DMS114 treated with DMSO at 0.1 percent for 48 hours (cell line): Measurements from ENCODE around the gene CACNA1D.

Source experiments
- DNase-seq: peaks from one replicate; lab custom pipeline; 2025; ENCODE audit not compliant: unreplicated experiment; lab: John Stamatoyannopoulos, UW

The CACNA1D gene

DNA sequence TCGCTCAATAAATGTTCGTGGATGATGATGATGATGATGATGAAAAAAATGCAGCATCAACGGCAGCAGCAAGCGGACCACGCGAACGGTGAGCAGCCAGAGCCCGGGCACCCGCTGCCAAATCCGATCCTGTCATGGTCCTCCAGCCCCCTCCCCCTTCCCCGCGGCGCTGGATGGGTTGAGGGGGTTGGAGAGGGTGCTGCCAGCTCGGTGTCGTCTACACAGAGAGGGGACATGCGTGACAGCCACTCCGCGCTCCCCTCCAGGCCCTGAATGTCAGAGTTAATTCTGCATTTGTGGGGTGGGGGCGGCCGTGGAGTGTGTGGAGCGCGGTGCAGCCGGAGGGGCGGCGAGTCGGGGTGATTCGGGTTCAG lies 722 bp downstream of the CACNA1D start:
- no peak for DNase-seq

- no peak for DNase-seq
These were observed 1.3 kb downstream of the CACNA1D start for GRCh38 chr3:53495520-53496391.

DNA sequence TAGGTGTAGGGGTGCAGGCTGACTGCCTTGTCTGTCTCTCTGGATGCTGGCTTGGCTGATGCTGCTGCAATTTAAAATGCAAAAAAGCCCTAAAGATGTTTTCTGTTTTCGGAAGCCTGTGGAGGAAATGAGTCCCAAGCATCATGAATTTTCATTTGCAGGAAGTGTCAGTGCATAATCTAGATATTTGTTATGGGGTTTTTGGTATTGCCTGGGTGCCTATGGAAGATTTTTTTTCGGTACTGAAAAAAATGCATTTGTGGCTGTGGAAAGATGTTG lies 1.9 kb downstream of the CACNA1D start:
- DNase-seq: no peak

- DNase-seq: no peak
These were observed 2.6 kb downstream of the CACNA1D start for GRCh38 chr3:53496984-53497383.

DNA sequence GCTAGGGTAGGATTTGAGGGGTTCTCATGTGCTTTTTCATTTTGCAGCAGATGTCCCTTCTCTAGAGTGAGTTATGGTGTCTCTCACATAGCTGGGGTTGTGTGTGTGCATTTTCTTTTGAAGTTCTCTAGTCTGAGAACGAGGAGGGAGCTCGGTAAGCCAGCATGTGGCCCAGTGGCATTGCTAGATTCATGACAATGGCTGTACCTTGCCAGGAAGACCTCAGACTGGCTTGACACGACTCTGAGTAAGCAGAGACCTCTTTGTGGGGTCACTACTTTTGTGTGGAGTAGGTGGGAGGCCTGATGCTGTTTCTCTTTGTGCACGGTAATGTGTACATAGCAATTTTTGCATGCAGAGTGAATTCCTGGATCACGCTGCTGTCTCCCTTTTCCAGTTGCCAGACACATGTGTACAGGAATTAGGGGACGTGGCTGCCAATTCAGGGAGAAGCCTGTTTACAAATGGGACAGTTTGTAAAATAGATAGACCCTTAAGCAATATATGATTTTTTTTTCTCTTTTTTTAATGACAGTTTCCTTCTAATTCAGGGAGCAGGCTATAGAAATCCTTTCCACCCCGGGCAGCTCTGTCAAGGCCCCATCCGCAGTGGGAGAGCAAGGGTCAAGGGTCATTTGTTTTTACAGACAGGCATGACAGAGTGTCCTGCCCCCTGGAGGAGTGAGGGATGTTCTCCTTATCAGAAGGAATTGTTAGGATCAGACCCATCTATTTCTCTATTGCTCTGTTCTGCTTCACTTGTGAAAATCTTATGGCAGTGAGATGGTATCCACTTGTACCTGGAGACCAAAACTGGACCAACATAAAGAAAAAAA lies 4.6 kb downstream of the CACNA1D start:
- DNase-seq: no peak

DNA sequence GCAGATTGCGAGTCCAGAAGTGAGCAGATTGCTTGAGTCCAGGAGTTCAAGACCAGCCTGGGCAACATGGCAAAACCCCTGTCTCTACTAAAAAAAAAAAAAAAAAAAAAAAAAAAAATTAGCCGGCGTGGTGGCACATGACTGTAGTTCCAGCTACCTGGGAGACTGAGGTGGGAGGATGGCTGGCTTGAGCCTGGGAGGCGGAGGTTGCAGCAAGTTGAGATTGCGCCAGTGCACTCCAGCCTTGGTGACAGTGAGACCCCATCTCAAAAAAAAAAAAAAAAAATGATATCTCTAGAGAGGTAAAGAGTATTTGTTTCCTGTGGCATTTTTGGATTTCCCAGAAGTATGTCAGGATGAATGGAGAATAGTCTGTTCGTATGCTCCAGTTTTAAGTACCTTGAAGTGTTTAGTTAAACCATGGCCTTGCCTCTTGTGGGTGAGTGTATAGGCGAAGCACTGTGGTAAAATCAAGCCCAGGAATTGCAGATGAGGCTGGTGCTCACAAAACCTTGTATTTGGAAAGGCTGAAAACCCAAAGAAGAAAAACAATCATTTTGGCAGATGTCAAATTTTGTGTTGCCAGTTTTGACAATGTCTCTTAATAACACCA lies 5.9 kb downstream of the CACNA1D start:
- no peak for DNase-seq

GRCh38 chr3:53501178-53501577 lies 6.8 kb downstream of the CACNA1D start:
- no peak for DNase-seq

DNA sequence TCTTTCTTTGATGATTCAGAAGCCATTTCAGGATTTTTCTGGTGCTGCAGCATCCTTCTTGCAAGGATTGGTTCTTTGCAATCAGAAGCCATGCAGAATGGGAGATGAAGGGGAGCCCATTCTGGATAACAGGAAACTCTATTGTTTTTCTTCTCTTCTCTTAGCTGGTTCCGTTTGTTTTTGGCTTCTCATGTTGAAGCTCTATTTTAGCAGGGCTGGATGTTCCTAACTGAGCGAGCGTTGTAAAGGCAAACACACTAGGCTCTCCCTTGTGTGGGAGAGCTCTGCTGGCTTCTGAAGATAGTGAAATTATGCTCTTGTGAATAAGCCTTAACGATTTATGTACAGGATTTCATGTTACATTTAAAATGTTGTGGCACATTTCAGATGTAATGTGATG lies 8.3 kb downstream of the CACNA1D start:
- DNase-seq: no peak

- DNase-seq: no peak
These were observed 8.8 kb downstream of the CACNA1D start for GRCh38 chr3:53503195-53503594.

GRCh38 chr3:53506110-53506762 lies 11.8 kb downstream of the CACNA1D start:
- DNase-seq: no peak

- DNase-seq: no peak
These were observed 12.3 kb downstream of the CACNA1D start for GRCh38 chr3:53506763-53507145.

DNA sequence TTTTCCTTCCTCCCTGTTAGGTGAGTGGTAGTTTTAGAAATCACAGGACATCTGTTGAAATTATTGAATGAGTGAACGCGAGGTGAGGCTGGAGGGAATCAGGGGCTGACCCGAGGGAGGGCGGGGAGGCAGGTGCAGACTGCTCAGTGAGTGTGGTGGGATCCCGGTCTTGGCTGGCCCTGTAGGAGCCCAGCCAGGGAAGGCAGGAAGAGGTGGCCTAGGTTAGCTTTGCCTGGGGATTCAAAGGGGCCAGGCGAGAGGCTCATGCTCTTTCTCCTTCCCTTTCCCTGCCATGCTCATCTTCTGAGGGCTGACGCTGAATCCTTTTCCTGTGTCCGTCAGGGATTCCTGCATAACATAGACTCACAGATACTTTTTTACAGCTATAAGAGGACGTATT lies 15.1 kb downstream of the CACNA1D start:
- no peak for DNase-seq

DNA sequence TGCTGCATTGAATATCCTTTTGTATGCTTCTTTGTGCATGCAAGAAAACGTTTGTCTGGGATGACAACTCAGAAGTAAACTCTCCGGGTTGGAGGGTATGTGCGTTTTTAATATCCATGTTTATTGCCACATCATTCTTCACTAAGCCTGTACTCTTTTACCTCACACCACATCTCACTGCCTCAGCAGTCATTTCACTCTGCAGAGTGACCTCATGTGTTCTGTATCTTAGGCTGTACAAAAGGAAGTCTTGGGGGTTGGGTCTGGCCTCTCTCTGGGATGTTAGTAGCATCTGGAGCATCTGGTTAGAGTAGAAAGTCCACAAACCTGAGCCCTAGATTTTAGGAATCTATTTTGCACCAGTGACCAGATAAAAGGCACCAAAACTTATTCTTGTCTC lies 16.1 kb downstream of the CACNA1D start:
- DNase-seq: no peak

DNA sequence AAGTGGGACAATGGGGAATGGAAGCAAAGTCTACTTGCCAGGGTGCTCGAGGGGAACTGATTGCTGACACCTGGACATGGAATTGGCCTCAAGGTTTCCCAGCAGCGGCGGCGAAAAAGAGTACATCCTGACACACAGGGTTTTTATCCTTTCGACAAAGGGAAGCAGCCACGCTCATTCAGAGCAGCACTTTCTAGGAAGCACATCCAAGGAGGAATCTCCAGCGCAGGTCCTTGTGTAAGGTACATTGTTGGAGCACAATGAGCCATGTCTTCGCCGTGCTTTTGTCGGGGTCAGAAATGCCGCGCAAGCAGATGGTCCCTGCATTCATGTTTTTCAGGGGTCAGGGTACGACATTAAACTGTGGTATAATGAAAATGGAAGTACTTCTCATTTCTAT lies 16.8 kb downstream of the CACNA1D start:
- DNase-seq: no peak

- DNase-seq: no peak
These were observed 19.3 kb downstream of the CACNA1D start for GRCh38 chr3:53513556-53514190.

- DNase-seq: no peak
These were observed 21.9 kb downstream of the CACNA1D start for GRCh38 chr3:53516339-53516738.

DNA sequence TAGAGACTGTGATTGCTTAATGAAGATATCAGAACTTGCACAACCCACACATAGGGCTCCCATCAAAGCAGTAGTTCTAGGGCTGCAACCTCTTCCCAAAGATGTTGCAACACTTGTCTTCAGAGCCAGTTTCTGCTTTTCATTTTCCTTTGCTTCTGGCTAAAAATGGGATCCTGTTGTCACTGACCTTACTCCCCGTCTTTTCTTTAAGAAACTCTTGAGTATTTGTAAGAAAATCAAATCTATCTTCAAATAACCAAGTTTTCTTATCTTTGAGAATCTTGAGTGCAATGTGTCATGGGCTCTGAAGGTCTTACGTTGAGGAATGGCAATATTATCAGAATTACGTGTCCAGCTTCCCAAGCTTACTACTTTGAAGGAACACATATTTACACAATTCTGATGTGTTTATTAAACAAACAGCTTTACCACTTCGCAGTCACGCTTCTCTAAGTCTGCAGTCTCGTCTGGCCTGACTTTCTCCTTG lies 24.1 kb downstream of the CACNA1D start:
- DNase-seq: no peak

- DNase-seq: no peak
These were observed 24.8 kb downstream of the CACNA1D start for GRCh38 chr3:53519065-53519709.

DNA sequence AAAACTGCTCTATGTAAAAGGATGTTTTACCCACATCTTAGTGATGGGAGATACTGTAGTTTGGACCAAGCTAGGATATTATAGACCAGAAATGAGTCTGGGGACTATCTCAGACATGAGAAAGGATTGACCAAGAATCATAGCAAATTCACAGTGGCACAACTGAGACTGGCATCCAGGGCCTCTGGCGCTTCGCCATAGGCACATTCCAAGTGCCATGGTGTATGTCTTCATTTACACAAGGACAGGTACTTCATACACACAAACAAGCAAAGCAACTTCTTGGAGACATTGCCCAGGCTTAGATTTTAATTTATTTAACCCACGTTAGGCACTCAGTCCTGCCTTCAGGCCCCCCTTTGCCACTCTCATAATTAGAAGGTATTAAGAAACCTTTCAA lies 28.9 kb downstream of the CACNA1D start:
- DNase-seq: no peak

- DNase-seq: no peak
These were observed 30.2 kb downstream of the CACNA1D start for GRCh38 chr3:53524566-53524965.
